H1 (cell line): ENCODE measurements around the gene NEDD4L.

Experiments used
- CHD2 ChIP-seq: IDR thresholded peaks from 2 replicates; pipeline ENCODE4 v1.6.1; 2012; ENCODE audit warnings: low read length, improper control_type of control experiment
- EGR1 ChIP-seq: IDR thresholded peaks from 2 replicates; pipeline ENCODE4 v1.6.1; 2011; ENCODE audit warnings: low read depth, low read length, borderline replicate concordance
- EP300 ChIP-seq, 2 experiments: IDR thresholded peaks; 1 replicate in 1 of 2; 2 replicates in 1 of 2; pipeline ENCODE4 v1.6.1; 2011 to 2012; ENCODE audit warnings: low read depth in 2 of 2, low read length in 2 of 2, mild to moderate bottlenecking in 2 of 2, borderline replicate concordance in 1 of 2, inconsistent platforms in 1 of 2, moderate library complexity in 1 of 2
- EZH2 ChIP-seq: fragments of 200-600 bp; sonication (generic); IDR thresholded peaks from 2 replicates; pipeline ENCODE4 v1.7.1; 2012; ENCODE audit warnings: low read depth, mild to moderate bottlenecking, moderate library complexity, low read length, inconsistent platforms; ENCODE audit not compliant: severe bottlenecking
- GABPA ChIP-seq: IDR thresholded peaks from 2 replicates; pipeline ENCODE4 v1.6.1; 2011; ENCODE audit warnings: mild to moderate bottlenecking, low read length, moderate library complexity, borderline replicate concordance; ENCODE audit not compliant: insufficient read depth
- POLR2A ChIP-seq, 2 experiments: IDR thresholded peaks; 1 replicate in 1 of 2; 2 replicates in 1 of 2; pipeline ENCODE4 v1.6.1; 2011; ENCODE audit warnings: low read depth in 2 of 2, low read length in 2 of 2, mild to moderate bottlenecking in 2 of 2; ENCODE audit errors: control extremely low read depth in 1 of 2
- TF ChIP-seq, protein P1 (sequence below), 3 experiments: IDR thresholded peaks; 1 replicate in 2 of 3; 2 replicates in 1 of 3; pipeline versions ENCODE4 v1.5.1 to v1.6.1; 2011; ENCODE audit warnings: low read length in 3 of 3, mild to moderate bottlenecking in 3 of 3, inconsistent platforms in 2 of 3, low read depth in 1 of 3, moderate library complexity in 1 of 3; ENCODE audit not compliant: insufficient read depth in 1 of 3; ENCODE audit errors: control extremely low read depth in 1 of 3

DNA sequence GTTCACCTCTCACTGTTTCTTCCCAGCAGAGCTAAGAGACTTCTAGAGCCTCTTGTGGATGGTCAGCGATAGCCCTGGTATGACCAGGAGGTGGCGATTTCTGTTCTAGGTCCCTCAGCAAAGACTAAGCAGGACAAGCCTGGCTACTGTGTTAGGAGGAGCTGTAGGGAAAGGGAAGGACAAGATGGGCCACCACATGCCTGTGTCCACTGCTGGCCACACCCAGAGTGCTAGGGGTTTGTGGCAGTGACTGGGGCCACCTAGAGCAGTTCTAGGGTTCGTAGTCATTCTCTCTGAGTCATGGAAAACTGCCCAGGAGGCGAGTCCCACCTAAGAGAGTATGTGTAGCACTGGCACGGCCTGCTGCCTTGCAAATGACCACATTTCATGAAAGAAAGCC, 405.4 kb downstream of the NEDD4L start:
- no peak for TF ChIP-seq POLR2A (IDR thresholded peaks at IDR 0.05; ENCODE audit: control extremely low read depth in 1 of 2, low read depth in 2 of 2, low read length in 2 of 2)
- TF ChIP-seq, protein P1, sequence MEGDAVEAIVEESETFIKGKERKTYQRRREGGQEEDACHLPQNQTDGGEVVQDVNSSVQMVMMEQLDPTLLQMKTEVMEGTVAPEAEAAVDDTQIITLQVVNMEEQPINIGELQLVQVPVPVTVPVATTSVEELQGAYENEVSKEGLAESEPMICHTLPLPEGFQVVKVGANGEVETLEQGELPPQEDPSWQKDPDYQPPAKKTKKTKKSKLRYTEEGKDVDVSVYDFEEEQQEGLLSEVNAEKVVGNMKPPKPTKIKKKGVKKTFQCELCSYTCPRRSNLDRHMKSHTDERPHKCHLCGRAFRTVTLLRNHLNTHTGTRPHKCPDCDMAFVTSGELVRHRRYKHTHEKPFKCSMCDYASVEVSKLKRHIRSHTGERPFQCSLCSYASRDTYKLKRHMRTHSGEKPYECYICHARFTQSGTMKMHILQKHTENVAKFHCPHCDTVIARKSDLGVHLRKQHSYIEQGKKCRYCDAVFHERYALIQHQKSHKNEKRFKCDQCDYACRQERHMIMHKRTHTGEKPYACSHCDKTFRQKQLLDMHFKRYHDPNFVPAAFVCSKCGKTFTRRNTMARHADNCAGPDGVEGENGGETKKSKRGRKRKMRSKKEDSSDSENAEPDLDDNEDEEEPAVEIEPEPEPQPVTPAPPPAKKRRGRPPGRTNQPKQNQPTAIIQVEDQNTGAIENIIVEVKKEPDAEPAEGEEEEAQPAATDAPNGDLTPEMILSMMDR (IDR thresholded peaks at IDR 0.05; ENCODE audit: control extremely low read depth in 1 of 3, insufficient read depth in 1 of 3, low read depth in 1 of 3, low read length in 3 of 3): peak in 2 of 3 experiments; percentile 30 to 38; a peak in 2 of 4 replicates
- no peak for TF ChIP-seq EGR1
- TF ChIP-seq CHD2: no peak
- no peak for TF ChIP-seq EP300 (IDR thresholded peaks at IDR 0.05; ENCODE audit: borderline replicate concordance in 1 of 2, low read depth in 2 of 2, low read length in 2 of 2)
- TF ChIP-seq EZH2: no peak
- TF ChIP-seq GABPA: no peak
